Measurements from ENCODE around the gene GPR157. TPM values are rescaled to one million over a fixed set of nuclear protein-coding genes. Genes with fewer than 3 reads are reported as not detected.

The GPR157 gene
- total and polyA plus RNA-seq, 2 experiments from 2014 or later = 0.81 to 3.9 TPM

DNA sequence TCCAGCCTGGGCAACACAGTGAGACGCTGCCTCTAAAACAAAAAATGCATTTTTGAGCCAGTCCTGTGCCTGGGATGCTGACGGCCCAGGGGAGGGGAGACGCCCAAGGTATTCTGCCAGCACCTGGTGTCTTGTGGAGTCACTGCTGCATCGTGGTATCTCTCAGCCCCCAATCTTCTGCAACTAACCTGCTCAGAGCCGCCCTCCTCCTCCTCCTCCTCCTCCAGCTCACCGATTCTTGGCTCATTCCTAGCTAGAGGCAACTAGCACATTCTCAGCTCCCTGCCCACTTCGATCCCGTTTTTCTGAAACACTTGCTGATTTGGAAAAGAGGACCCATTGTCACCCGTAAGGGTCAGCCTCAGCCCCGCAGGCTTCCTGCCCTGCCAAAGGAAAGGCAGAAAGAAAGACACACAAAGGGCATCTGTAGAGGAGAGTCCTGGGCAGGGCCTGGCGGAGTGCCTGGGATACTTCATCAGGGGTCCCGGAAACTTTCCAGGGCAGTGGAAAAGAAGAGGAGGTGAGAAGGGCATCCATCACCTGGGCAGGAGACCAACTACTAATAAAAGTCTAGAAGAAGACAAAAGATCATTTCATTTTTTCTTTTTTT lies 20.7 kb downstream of the GPR157 start (continued):
- TF ChIP-seq, protein P1, sequence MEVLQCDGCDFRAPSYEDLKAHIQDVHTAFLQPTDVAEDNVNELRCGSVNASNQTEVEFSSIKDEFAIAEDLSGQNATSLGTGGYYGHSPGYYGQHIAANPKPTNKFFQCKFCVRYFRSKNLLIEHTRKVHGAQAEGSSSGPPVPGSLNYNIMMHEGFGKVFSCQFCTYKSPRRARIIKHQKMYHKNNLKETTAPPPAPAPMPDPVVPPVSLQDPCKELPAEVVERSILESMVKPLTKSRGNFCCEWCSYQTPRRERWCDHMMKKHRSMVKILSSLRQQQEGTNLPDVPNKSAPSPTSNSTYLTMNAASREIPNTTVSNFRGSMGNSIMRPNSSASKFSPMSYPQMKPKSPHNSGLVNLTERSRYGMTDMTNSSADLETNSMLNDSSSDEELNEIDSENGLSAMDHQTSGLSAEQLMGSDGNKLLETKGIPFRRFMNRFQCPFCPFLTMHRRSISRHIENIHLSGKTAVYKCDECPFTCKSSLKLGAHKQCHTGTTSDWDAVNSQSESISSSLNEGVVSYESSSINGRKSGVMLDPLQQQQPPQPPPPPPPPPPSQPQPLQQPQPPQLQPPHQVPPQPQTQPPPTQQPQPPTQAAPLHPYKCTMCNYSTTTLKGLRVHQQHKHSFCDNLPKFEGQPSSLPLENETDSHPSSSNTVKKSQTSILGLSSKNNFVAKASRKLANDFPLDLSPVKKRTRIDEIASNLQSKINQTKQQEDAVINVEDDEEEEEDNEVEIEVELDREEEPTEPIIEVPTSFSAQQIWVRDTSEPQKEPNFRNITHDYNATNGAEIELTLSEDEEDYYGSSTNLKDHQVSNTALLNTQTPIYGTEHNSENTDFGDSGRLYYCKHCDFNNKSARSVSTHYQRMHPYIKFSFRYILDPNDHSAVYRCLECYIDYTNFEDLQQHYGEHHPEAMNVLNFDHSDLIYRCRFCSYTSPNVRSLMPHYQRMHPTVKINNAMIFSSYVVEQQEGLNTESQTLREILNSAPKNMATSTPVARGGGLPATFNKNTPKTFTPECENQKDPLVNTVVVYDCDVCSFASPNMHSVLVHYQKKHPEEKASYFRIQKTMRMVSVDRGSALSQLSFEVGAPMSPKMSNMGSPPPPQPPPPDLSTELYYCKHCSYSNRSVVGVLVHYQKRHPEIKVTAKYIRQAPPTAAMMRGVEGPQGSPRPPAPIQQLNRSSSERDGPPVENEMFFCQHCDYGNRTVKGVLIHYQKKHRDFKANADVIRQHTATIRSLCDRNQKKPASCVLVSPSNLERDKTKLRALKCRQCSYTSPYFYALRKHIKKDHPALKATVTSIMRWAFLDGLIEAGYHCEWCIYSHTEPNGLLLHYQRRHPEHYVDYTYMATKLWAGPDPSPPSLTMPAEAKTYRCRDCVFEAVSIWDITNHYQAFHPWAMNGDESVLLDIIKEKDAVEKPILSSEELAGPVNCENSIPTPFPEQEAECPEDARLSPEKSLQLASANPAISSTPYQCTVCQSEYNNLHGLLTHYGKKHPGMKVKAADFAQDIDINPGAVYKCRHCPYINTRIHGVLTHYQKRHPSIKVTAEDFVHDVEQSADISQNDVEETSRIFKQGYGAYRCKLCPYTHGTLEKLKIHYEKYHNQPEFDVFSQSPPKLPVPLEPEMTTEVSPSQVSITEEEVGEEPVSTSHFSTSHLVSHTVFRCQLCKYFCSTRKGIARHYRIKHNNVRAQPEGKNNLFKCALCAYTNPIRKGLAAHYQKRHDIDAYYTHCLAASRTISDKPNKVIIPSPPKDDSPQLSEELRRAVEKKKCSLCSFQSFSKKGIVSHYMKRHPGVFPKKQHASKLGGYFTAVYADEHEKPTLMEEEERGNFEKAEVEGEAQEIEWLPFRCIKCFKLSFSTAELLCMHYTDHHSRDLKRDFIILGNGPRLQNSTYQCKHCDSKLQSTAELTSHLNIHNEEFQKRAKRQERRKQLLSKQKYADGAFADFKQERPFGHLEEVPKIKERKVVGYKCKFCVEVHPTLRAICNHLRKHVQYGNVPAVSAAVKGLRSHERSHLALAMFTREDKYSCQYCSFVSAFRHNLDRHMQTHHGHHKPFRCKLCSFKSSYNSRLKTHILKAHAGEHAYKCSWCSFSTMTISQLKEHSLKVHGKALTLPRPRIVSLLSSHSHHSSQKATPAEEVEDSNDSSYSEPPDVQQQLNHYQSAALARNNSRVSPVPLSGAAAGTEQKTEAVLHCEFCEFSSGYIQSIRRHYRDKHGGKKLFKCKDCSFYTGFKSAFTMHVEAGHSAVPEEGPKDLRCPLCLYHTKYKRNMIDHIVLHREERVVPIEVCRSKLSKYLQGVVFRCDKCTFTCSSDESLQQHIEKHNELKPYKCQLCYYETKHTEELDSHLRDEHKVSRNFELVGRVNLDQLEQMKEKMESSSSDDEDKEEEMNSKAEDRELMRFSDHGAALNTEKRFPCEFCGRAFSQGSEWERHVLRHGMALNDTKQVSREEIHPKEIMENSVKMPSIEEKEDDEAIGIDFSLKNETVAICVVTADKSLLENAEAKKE (CRISPR knock-in tag; IDR thresholded peaks at IDR 0.05) = no peak
- no peak for TF ChIP-seq STAT1 (IDR thresholded peaks at IDR 0.05; ENCODE audit: unreplicated experiment)

DNA sequence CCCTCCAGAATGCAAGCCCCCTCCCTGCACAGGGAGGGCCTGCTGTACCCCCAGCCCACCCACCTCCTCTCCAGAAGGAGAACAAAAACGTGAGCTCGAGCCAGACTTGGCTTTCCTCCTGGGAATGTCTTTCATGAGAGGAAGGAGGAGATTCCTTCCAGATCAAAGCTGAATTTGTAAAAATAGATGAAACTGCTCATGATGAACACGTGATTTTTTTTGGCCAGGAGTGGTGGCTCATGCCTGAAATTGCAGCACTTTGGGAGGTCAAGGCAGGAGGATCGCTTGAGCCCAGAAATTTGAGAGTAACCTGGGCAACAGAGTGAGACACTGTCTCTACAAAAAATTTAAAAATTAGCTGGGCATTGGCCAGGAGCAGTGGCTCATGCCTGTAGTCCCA lies 21.8 kb downstream of the GPR157 start:
- no peaks in the 10 kb centered on the region for H3K36me3 ChIP-seq (ENCODE audit: insufficient read depth)
- no peak overlapping the region for H3K4me3 ChIP-seq
- H3K9me3 Mint-ChIP-seq = no peaks in the 10 kb centered on the region
- DNase-seq (ENCODE audit: low spot score) = no peak
- peaks cover 10% of the 10 kb centered on the region for H3K27me3 Mint-ChIP-seq (ENCODE audit: insufficient read depth, low read depth, poor library complexity)
- H3K9me2 ChIP-seq (ENCODE audit: insufficient read depth) = no peaks in the 10 kb centered on the region
- no peak overlapping the region for H3K4me3 Mint-ChIP-seq
- no peaks in the 10 kb centered on the region for H3K36me3 Mint-ChIP-seq (ENCODE audit: low read depth)
- H2AFZ ChIP-seq = no peak overlapping the region
- H3K4me1 ChIP-seq (ENCODE audit: insufficient read depth) = peaks cover 4% of the 10 kb centered on the region; the same call in 1 of the 2 replicates
- H3K27me3 ChIP-seq (ENCODE audit: insufficient read depth) = no peaks in the 10 kb centered on the region
- no peak overlapping the region for H3K4me2 ChIP-seq
- no peaks in the 10 kb centered on the region; the same call in 1 of the 2 replicates for H3F3A ChIP-seq (replicated peaks; ENCODE audit: low read depth)
- H3K4me1 Mint-ChIP-seq = peaks cover 9% of the 10 kb centered on the region
- ATAC-seq = no peak
- no peak overlapping the region for H3K27ac Mint-ChIP-seq
- H3K79me2 ChIP-seq (replicated peaks; ENCODE audit: insufficient read depth) = no peaks in the 10 kb centered on the region
- no peak overlapping the region for H3K27ac ChIP-seq (ENCODE audit: low read depth)
- H4K20me1 ChIP-seq (replicated peaks; ENCODE audit: insufficient read depth) = no peaks in the 10 kb centered on the region
- TF ChIP-seq JUNB (IDR thresholded peaks at IDR 0.05; ENCODE audit: unreplicated experiment) (no peak), POLR2AphosphoS5 (IDR thresholded peaks at IDR 0.05; ENCODE audit: low read depth) (no peak), NANOG (IDR thresholded peaks at IDR 0.05; ENCODE audit: borderline replicate concordance) (no peak), EZH2 (IDR thresholded peaks at IDR 0.05; ENCODE audit: low read depth, unreplicated experiment) (no peak), EZH2phosphoT487 (IDR thresholded peaks at IDR 0.05; ENCODE audit: unreplicated experiment) (no peak), ZNF331 (CRISPR knock-in tag; IDR thresholded peaks at IDR 0.05; ENCODE audit: low read depth) (no peak)
- TF ChIP-seq, protein P1 (CRISPR knock-in tag; IDR thresholded peaks at IDR 0.05) = no peak
- TF ChIP-seq, protein P2, sequence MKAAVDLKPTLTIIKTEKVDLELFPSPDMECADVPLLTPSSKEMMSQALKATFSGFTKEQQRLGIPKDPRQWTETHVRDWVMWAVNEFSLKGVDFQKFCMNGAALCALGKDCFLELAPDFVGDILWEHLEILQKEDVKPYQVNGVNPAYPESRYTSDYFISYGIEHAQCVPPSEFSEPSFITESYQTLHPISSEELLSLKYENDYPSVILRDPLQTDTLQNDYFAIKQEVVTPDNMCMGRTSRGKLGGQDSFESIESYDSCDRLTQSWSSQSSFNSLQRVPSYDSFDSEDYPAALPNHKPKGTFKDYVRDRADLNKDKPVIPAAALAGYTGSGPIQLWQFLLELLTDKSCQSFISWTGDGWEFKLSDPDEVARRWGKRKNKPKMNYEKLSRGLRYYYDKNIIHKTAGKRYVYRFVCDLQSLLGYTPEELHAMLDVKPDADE (IDR thresholded peaks at IDR 0.05) = no peak
